Left lobe of liver (tissue), 2 donors: Measurements from ENCODE around the gene ALKBH7. TPM values are rescaled to one million over a fixed set of nuclear protein-coding genes. Genes with fewer than 3 reads are reported as not detected.
"Not testable (repeated sequence)": the region's sequence is repeated elsewhere in the genome, so short reads cannot be mapped to it uniquely, and the experiment has no call there.

Source experiments
- ATAC-seq: fragments of 200-7000 bp; cut with Tn5 transposase; one replicate; pipeline ENCODE4 v1.9.1; 2020; ENCODE audit warnings: mild to moderate bottlenecking, moderate library complexity
- DNase-seq: peaks from one replicate; pipeline ENCODE4 v3.0.0-alpha.2; 2020; ENCODE audit warnings: low spot score
- total RNA-seq: library from RNA; stranded (reverse); gene quantifications from one replicate; pipeline ENCODE4 v1.2.1, GENCODE V29; 2021
- donor health status: DM: no; HTN: no; CAD: no; lungs with moderate emphysema.
- donor health status: DM: no; HTN: yes; CAD: no.

ALKBH7 gene, protein sequence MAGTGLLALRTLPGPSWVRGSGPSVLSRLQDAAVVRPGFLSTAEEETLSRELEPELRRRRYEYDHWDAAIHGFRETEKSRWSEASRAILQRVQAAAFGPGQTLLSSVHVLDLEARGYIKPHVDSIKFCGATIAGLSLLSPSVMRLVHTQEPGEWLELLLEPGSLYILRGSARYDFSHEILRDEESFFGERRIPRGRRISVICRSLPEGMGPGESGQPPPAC
- 83.9 TPM for total RNA-seq

DNA sequence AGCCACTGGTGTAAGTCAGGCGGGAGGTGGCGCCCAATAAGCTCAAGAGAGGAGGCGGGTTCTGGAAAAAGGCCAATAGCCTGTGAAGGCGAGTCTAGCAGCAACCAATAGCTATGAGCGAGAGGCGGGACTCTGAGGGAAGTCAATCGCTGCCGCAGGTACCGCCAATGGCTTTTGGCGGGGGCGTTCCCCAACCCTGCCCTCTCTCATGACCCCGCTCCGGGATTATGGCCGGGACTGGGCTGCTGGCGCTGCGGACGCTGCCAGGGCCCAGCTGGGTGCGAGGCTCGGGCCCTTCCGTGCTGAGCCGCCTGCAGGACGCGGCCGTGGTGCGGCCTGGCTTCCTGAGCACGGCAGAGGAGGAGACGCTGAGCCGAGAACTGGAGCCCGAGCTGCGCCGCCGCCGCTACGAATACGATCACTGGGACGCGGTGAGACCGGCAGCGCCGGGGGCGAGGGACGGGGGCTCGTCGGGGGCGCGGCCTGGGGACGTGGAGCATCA, at the start of gene ALKBH7:
TSS of gene ALKBH7 (plus strand) at position 201 of the 502 bp plus-strand sequence. CDS start at position 228, 27 bp downstream.
- no peak for DNase-seq
- ATAC-seq, result peak; percentile 81

DNA sequence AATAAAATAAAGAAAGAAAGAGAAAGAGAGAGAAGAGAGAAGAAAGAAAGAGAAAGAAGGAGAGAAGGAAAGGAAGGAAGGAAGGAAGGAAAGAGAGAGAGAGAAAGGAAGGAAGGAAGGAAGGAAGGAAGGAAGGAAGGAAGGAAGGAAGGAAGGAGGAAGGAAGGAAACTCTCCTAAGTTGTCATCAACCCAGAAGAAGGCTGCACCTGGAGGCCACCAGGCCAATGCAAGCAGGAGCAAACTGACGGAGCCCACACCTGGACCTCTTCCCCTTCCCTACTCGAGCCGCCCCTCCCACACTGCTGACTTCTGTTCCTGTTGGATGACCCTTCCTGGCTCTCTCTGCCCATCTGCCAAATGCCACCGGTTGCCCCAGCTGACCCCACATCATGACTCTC, 47.8 kb upstream of the ALKBH7 start:
- no peak for ATAC-seq
- DNase-seq, result no peak

DNA sequence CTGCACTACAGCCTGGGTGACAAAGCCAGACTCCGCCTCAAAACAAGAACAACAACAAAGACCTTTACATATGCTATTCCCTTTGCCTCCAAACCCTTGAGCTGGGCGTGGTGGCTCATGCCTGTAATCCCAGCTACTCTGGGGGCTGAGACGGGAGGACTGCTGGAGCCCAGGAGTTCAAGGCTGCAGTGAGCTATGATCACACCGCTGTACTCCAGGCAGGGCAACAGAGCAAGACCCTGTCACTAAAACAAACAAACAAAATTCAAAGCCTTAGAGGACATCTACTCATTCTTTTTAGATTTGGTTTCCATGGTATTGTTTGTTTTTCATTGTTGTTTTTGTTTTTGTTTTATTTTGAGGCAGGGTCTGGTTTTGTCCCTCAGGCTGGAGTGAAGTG, 47.0 kb upstream of the ALKBH7 start:
- ATAC-seq, result no peak

DNA sequence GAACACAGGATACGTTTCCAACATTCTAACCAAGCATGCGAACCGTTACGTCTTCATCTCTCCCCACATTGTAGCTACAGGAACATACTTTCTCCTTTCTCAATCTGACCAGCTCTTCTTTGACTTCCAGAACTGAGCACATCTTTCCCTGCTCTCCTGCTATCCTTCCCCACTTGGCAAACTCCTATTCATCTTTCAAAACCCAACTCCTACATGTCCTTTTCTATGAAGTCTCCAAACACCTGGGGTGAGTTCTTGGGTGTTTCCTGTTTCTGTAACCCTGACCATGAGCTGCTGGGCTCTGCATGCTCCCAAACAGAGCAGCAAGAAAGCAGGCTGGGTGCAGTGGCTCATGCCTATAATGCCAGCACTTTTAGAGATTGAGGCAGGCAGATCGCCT, 45.8 kb upstream of the ALKBH7 start:
- ATAC-seq (no peak), DNase-seq (no peak)

More for the DNA sequence above, 47.0 kb upstream of the ALKBH7 start:
- DNase-seq, result no peak

DNA sequence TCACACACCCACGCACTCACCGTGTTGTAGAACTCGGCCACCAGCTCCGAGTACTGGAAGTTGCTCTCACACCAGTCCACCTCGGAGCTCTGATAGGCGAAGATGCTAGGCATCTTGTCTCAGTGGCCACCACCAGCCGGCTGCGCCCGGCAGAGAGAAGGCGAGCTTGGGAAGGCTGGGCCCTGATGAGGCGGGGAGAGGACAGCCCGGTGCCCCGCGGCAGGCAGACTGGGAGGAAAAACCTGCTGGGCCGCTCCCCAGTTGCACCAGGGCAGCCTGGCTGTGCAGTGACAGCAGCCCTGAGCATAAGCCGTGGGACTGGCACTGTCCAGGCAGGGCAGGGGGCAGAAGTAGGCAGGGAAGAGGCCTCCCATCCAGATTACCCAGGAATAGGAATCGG, 39.2 kb upstream of the ALKBH7 start, which contains the start of gene ACER1:
TSS of gene ACER1 (minus strand) at position 174 of the 400 bp plus-strand sequence. CDS start at position 113, 61 bp downstream.
- ATAC-seq (no peak), DNase-seq (no peak)

DNA sequence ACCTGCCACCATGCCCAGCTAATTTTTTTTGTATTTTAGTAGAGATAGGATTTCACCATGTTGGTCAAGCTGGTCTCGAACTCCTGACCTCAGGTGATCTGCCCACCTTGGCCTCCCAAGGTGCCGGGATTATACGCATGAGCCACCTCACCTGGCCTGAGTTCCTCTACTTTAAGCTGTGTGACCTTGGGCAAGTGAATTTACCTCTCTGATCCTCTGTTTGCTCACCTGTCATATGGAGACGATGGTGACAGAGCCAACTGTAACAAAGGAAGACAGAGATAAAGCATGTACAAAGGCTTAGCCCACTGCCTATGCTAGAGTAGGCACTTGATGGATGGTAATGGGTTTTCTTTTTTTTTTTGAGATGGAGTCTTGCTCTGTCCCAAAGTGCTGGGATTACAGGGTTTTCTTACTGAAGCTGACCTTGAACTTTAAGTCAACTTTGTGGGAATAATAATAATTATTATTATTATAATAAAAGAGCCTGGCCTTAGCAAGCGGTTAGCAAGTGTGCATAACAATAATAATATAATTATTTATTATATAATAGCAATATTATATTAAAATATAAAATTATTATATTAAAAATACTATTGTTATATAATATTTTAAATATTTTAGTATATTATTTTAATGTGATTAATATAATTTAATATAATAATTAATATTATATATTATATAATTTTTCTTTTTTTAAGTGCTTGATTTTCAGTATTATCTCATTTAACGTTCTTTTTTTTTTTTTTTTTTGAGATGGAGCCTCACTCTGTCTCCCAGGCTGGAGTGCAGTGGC, 37.9 kb upstream of the ALKBH7 start:
- no peak for ATAC-seq
- DNase-seq, result no peak

DNA sequence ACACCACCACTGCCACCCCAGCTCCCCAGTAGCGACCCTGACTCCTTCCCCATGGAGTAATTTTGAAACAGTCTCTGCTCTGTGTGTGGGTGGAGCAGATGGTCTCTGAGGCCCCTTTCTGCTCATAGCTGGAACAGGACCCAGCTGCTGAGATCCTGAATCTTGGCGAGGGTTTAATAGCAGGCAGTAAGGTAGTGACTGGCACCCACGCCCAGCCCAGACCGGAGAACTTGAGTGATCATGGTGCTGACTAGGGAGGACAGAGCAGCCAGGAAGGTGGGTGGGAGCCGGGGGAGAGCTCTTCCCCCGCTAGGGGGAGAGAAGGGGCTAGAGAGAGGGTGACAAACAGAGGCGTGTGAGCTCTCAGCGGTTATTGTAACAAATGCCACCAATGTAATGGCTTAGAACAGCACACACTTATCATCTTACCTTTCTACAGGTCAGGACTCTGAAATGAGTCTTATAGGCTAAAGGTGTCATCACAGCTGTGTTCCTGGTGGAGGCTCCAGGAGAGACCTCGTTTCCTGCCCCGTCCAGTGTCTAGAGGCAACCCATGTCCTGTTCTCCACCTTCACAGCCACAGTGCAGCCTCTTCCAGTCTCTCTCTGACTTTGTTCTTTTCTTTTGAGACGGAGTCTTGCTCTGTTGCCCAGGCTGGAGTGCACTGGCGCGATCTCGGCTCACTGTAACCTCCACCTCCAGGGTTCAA, 31.9 kb upstream of the ALKBH7 start:
- no peak for DNase-seq
- no peak for ATAC-seq

DNA sequence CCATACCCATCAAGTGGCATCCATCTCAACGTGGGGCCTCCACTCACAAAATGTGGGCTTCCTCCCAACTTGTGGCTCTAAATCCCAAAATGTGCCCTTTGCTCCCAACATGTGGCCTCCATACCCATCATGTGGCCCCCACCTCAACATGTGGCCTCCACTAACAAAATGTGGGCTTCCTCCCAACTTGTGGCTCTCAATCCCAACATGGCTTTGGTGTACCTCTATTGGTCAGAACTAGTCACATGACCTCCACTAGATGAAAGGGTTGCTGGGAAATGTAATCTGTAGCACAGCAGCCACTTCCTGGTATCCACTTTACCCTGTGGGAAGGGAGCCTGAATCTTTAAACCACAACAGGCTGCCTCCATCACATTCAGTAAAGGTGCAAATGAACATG, 29.1 kb upstream of the ALKBH7 start:
- ATAC-seq, result no peak
- DNase-seq, result no peak

DNA sequence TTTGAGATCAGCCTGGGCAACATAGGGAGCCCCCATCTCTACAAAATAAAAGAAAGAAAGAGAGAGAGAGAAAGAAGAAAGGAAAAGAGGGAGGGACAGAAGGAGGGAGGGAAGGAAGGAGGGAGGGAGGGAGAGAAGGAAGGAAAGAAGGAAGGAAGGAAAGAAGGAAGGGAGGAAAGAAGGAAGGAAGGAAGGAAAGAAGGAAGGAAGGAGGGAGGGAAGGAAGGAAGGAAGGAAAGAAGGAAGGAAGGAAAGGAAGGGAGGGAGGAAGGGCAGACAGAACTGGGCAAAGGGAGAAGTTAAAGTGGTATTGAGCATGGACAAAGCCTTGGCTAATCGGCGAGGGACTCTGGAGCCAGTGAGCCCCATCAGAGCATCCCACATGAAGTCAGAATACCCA, 23.3 kb upstream of the ALKBH7 start:
- not testable (repeated sequence) for ATAC-seq, DNase-seq

DNA sequence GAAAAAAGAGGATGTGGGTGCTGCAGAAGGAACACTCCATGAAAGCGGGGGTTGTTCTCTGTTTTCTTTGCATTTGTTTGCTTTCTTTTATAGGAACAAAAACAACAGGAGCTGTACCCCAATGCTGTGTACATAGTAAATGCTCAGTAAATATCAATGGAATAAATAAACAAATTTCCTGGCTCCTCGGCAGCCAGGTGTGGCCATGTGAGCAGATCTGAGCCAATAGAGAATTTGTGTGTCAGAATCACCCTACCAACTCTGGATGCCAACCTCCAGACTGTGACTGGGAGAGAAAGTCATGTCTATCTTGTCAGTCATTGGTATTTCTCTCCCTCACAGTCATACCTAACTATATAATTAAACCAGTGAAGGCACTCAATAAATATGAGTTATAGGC, 21.9 kb upstream of the ALKBH7 start:
- ATAC-seq (no peak), DNase-seq (no peak)

DNA sequence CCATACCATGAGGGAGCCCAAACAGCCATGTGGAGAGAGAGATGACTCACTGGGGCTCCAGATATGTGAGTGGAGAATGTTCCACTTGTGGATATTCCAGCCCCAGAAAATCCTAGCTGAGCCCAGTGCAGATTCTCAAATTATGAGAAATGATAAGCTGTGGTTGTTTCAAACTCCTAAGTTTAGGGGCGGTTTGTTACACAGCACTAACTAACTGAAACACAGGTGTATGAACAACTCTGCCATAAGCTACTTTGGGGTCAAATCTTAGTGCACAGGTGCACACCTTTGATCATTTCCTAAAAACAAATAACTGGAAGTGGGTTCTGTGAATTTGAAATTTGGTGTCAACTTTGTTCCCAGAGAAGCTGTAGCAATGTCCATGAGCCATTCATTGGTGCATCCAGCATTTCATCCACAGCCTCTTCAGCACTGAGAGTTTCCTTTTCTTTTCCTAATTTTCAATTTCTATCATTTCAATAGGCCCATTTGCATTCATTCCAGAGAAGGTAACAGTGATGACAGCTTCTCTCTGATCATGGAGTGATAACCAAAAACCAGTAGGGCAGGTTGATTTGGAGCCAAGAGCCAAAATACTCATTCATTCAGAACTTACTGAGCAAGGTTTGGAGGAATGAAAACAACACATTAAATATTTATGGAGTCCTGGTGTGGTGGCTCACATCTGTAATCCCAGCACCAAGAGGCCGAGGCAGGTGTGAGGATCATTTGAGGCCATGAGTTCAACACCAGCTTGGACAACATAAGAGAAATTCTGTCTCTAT, 20.0 kb upstream of the ALKBH7 start:
- ATAC-seq, result no peak
- no peak for DNase-seq

DNA sequence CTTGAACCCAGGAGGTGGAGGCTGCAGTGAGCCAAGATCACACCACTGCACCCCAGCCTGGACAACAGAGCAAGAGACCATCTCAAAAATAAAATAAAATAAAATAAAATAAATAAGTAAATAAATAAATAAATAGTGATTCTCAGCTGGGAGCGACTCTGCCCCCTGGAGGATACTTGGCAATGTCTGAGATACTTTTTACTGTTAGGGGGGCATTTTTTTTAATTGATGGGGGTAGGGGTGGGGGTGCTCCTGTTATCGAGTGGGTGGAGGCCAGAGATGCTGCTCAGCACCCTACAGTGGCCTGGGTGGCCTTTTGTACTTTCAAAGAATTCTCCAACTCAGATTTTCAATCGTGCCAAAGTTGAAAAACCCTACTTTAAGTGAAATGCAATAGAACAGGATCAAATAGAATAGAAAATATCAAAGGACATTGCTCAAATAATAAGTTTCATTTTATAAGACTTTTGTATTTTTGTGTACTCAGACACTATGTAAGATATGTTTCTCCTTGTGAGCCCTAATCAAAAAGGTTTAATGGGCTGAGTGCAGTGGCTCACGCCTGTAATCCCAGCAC, 18.4 kb upstream of the ALKBH7 start:
- DNase-seq (no peak), ATAC-seq (no peak)

DNA sequence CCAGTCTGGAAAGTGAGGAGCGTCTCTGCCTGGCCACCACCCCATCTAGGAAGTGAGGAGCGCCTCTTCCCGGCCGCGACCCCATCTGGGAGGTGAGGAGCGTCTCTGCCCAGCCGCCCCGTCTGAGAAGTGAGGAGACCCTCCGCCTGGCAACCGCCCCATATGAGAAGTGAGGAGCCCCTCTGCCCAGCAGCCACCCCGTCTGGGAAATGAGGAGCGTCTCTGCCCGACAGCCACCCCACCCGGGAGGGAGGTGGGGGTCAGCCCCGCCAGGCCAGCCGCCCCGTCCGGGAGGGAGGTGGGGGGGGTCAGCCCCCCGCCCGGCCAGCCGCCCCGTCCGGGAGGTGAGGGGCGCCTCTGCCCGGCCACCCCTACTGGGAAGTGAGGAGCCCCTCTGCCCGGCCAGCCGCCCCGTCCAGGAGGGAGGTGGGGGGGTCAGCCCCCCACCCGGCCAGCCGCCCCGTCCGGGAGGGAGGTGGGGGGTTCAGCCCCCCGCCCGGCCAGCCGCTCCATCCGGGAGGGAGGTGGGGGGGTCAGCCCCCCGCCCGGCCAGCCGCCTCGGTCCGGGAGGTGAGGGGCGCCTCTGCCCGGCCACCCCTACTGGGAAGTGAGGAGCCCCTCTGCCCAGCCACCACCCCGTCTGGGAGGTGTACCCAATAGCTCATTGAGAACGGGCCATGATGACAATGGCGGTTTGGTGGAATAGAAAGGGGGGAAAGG, 17.1 kb upstream of the ALKBH7 start:
- DNase-seq, ATAC-seq: not testable (repeated sequence)

DNA sequence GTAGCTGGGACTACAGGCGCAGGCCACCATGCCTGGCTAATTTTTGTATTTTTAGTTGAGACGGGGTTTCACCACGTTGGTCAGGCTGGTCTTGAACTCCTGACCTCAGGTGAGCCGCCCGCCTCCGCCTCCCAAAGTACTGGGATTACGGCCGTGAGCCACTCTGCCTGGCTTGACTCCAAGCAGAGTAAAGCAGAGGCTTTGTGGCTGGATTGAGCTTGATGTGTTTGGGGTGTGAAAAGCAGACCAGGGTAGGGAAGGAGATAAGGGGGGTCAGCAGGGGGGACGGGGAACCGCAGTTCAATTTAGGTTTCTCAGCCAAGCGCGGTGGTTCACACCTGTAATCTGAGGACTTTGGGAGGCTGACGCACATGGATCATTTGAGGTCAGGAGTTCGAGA, 15.4 kb upstream of the ALKBH7 start:
- DNase-seq (no peak), ATAC-seq (no peak)

DNA sequence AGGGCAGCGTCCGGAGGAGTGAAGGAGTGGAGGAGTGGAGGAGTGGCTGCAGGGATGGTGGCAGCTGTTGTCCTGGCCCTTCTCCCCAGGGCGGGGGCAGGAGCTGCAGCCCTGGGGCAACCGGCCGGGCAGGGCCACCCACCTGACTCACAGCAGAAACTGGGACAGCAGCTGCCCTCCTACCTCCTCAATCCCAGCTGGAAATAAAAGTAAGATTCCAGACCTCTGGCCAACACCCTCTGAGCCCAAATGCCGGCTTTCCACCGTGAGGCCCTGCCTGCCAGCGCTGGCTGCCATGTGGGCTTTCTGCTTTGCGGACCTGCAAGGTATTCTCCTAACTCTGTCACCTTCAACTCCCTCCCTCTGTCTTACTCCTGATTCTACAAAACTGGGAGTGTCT, 14.6 kb upstream of the ALKBH7 start:
- no peak for ATAC-seq
- no peak for DNase-seq

DNA sequence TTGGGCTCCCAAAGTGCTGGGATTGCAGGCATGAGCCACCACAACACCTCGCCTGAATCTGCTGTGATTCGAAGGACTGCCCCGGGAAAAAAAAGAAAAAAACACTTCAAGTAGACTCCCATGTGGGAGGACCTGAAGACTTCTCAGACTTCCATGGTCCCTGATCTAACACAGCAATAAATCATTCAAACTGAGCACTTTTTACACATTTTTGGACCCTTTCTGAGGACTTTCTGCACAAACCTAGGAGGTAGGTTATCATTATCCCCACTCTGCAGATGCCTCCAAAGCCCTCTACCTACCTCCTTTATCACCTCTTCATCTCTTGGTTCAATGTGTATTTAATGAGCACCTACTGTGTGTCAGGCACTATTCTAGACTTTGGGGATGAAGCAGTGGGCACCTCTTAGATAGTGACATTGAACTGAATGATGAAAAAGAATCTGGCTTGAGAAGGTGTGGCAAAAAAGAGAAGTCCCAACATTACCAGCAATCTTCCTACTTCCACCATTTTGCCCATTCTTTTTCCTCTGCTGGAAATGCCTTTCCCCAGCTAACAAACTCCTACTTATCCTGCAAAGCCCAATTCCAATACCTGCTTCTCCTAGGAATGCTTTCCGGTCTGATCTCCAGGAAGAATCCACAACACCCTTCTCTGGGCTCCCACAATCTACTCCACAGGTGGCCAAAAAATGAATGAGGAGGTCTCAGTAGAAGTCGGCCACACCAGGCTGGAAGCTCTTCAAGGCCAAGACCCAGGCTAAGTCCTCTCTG, 12.8 kb upstream of the ALKBH7 start:
- DNase-seq (no peak), ATAC-seq (no peak)

DNA sequence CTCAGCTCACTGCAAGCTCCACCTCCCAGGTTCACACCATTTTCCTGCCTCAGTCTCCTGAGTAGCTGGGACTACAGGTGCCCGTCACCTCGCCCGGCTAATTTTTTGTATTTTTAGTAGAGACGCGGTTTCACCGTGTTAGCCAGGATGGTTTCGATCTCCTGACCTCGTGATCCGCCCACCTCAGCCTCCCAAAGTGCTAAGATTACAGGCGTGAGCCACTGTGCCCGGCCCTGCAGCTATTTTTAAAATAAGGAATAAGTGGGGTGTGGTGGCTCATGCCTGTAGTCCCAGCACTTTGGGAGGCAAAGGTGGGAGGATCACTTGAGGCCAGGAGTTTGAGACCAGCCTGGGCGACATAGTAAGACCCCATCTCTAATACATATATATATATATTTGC, 12.1 kb upstream of the ALKBH7 start:
- not testable (repeated sequence) for ATAC-seq

DNA sequence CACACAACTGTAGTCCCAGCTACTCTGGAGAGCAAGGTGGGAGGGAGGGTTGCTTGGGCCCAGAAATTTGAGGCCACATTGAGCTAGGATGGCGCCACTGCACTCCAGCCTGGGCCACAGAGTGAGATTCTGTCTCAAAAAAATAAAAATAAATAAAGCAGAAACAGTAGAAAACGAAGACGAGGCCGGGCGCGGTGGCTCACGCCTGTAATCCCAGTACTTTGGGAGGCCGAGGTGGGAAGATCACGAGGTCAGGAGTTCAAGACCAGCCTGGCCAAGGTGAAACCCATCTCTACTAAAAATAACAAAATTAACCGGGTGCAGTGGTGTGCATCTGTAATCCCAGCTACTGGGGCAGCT, 11.8 kb upstream of the ALKBH7 start:
- ATAC-seq, DNase-seq: not testable (repeated sequence)

More for the DNA sequence above, 12.1 kb upstream of the ALKBH7 start:
- not testable (repeated sequence) for DNase-seq

DNA sequence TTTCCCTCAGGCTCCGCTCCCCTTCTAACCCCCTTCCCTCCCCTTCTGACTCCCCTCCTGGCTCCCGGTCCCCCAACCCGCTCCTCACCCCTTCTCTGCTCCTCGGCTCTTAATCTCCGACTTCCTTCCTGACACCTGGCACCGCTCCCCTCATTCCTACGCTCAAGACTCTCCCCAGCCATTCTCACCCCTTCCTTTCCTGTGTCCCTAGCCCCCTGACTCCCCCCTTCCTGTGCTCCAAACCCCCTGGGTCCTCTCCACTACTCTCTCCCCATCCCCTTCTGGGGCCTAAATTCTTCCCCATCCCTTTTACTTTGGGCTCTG, 10.6 kb upstream of the ALKBH7 start:
- ATAC-seq, result peak; percentile 28
- peak; percentile 53 for DNase-seq
